GM23338 (cell line): Measurements from ENCODE around the gene IMMP2L. TPM values are rescaled to one million over a fixed set of nuclear protein-coding genes. Genes with fewer than 3 reads are reported as not detected.

Experiments
- ATAC-seq: fragments of 200-7000 bp; cut with Tn5 transposase; 3 replicates; pipeline ENCODE4 v1.9.1; 2020
- DNase-seq: peaks from one replicate; pipeline ENCODE4 v3.0.0-alpha.2; 2015; ENCODE audit warnings: low spot score
- H2AFZ ChIP-seq: fragments of 200-600 bp; sonication (generic); 2 replicates; pipeline ENCODE4 v1.8.0; 2016; ENCODE audit warnings: antibody characterized with exemption, mild to moderate bottlenecking, moderate library complexity
- H3F3A ChIP-seq: fragments of 200-600 bp; sonication (generic); replicated peaks from 2 replicates; pipeline ENCODE4 v1.8.0; 2017; ENCODE audit warnings: antibody characterized with exemption, mixed run types, low read depth
- H3K27ac ChIP-seq: fragments of 200-600 bp; sonication (generic); 2 replicates; pipeline ENCODE4 v1.6.1; 2016; ENCODE audit warnings: low read depth
- H3K27me3 ChIP-seq: fragments of 200-600 bp; sonication (generic); 2 replicates; pipeline ENCODE4 v1.8.0; 2016; ENCODE audit warnings: mild to moderate bottlenecking, mixed run types, moderate library complexity; ENCODE audit not compliant: insufficient read depth
- H3K36me3 ChIP-seq: fragments of 200-600 bp; sonication (generic); 2 replicates; pipeline ENCODE4 v1.8.0; 2016; ENCODE audit warnings: mild to moderate bottlenecking; ENCODE audit not compliant: insufficient read depth
- H3K4me1 ChIP-seq: fragments of 200-600 bp; sonication (generic); 2 replicates; pipeline ENCODE4 v1.8.0; 2016; ENCODE audit warnings: mild to moderate bottlenecking, moderate library complexity; ENCODE audit not compliant: insufficient read depth
- H3K4me2 ChIP-seq: fragments of 200-600 bp; sonication (generic); 2 replicates; pipeline ENCODE4 v1.7.1; 2017; ENCODE audit warnings: mixed run types
- H3K4me3 ChIP-seq: fragments of 200-600 bp; sonication (generic); 2 replicates; pipeline ENCODE4 v1.6.1; 2016; ENCODE audit warnings: mixed run types
- H3K79me2 ChIP-seq: fragments of 200-600 bp; sonication (generic); replicated peaks from 2 replicates; pipeline ENCODE4 v1.8.0; 2017; ENCODE audit warnings: mild to moderate bottlenecking; ENCODE audit not compliant: insufficient read depth
- H3K9me2 ChIP-seq: fragments of 200-600 bp; sonication (generic); 2 replicates; pipeline ENCODE4 v1.8.0; 2017; ENCODE audit not compliant: insufficient read depth
- H4K20me1 ChIP-seq: fragments of 200-600 bp; sonication (generic); replicated peaks from 2 replicates; pipeline ENCODE4 v1.8.0; 2017; ENCODE audit warnings: mild to moderate bottlenecking; ENCODE audit not compliant: insufficient read depth
- H3K27ac Mint-ChIP-seq: 2 replicates; pipeline ENCODE4 v1.8.0; 2020; ENCODE audit warnings: inconsistent platforms, mild to moderate bottlenecking, moderate library complexity, mixed read lengths
- H3K27me3 Mint-ChIP-seq: 3 replicates; pipeline ENCODE4 v1.8.0; 2022; ENCODE audit warnings: low read depth, mild to moderate bottlenecking, moderate library complexity, mixed read lengths, inconsistent platforms; ENCODE audit not compliant: insufficient read depth, poor library complexity
- H3K36me3 Mint-ChIP-seq: 3 replicates; pipeline ENCODE4 v1.8.0; 2021; ENCODE audit warnings: low read depth, mild to moderate bottlenecking, inconsistent platforms, moderate library complexity, mixed read lengths
- H3K4me1 Mint-ChIP-seq: 3 replicates; pipeline ENCODE4 v1.8.0; 2020; ENCODE audit warnings: mild to moderate bottlenecking, inconsistent platforms, mixed read lengths
- H3K4me3 Mint-ChIP-seq: 3 replicates; pipeline ENCODE4 v1.8.0; 2021; ENCODE audit warnings: moderate library complexity, mild to moderate bottlenecking, inconsistent platforms, mixed read lengths
- H3K9me3 Mint-ChIP-seq: 3 replicates; pipeline ENCODE4 v1.8.0; 2020; ENCODE audit warnings: moderate library complexity, mild to moderate bottlenecking, inconsistent platforms, mixed read lengths
- CREB1 ChIP-seq: fragments of 250-450 bp; sonication (Bioruptor Pico); IDR thresholded peaks from 2 replicates; pipeline ENCODE4 v1.5.0; 2020; ENCODE audit warnings: low read depth, mild to moderate bottlenecking, moderate library complexity
- CTCF ChIP-seq, 2 experiments: fragments of 200-600 bp in 1 of 2; sonication (generic) in 1 of 2; conservative IDR thresholded peaks; 2 replicates each; pipeline versions ENCODE4 v1.5.1 to v1.6.1; 2016 to 2017; ENCODE audit warnings: antibody characterized with exemption in 2 of 2, low read depth in 2 of 2, mild to moderate bottlenecking in 2 of 2, moderate library complexity in 1 of 2
- ETS1 ChIP-seq: IDR thresholded peaks from 2 replicates; pipeline ENCODE4 v1.6.1; 2016; ENCODE audit warnings: antibody characterized with exemption
- EZH2phosphoT487 ChIP-seq: fragments of 200-600 bp; sonication (generic); IDR thresholded peaks from one replicate; pipeline ENCODE4 v1.8.1; 2018; ENCODE audit warnings: antibody characterized with exemption; ENCODE audit not compliant: unreplicated experiment
- JUNB ChIP-seq: IDR thresholded peaks from one replicate; pipeline ENCODE4 v1.6.1; 2016; ENCODE audit warnings: antibody characterized with exemption; ENCODE audit not compliant: unreplicated experiment
- NANOG ChIP-seq: IDR thresholded peaks from 2 replicates; pipeline ENCODE4 v1.6.1; 2016; ENCODE audit warnings: antibody characterized with exemption, borderline replicate concordance
- POLR2AphosphoS5 ChIP-seq: IDR thresholded peaks from 2 replicates; pipeline ENCODE4 v1.6.1; 2016; ENCODE audit warnings: antibody characterized with exemption, low read depth
- REST ChIP-seq: IDR thresholded peaks from one replicate; pipeline ENCODE4 v1.6.1; 2018; ENCODE audit warnings: antibody characterized with exemption; ENCODE audit not compliant: unreplicated experiment
- STAT1 ChIP-seq: IDR thresholded peaks from one replicate; pipeline ENCODE4 v1.6.1; 2016; ENCODE audit warnings: antibody characterized with exemption; ENCODE audit not compliant: unreplicated experiment
- ZNF114 ChIP-seq: fragments of 250-450 bp; sonication (Bioruptor Pico); IDR thresholded peaks from 2 replicates; pipeline ENCODE4 v1.5.0; 2020; ENCODE audit warnings: mild to moderate bottlenecking, moderate library complexity
- ZNF331 ChIP-seq: fragments of 250-450 bp; sonication (Bioruptor Pico); IDR thresholded peaks from 2 replicates; pipeline ENCODE4 v1.5.0; 2020; ENCODE audit warnings: low read depth, mild to moderate bottlenecking, moderate library complexity
- ZNF462 ChIP-seq: fragments of 250-450 bp; sonication (Bioruptor Pico); IDR thresholded peaks from 2 replicates; pipeline ENCODE4 v1.5.0; 2020; ENCODE audit warnings: mild to moderate bottlenecking, moderate library complexity
- polyA plus RNA-seq: library from polyadenylated mRNA; unstranded; fragments of >200 nt; fragmentation: Nextera tagmentation; extraction: Ambion mirVana; gene quantifications from 2 replicates; pipeline ENCODE4 v1.2.1, GENCODE V29; 2016
- total RNA-seq: library from RNA; depleted of rRNA; stranded (reverse); fragments of >200 nt; shearing (Covaris generic); gene quantifications from 2 replicates; pipeline ENCODE4 v1.2.3, GENCODE V29; 2014

The IMMP2L gene
- total and polyA plus RNA-seq, 2 experiments from 2014 or later, result 7.3 to 14.0 TPM

- TF ChIP-seq NANOG (no peak), ETS1 (no peak), JUNB (no peak)
Measured at GRCh38 chr7:110854166-110854565, 708.1 kb downstream of the IMMP2L start (continued).

GRCh38 chr7:110853263-110853662 is 709.0 kb downstream of the IMMP2L start:
- no peaks in the 10 kb centered on the region for H3K9me2 ChIP-seq
- Mint-ChIP-seq H3K27me3 (peaks cover 2% of the 10 kb centered on the region), H3K4me3 (no peak overlapping the region), H3K36me3 (peaks cover 22% of the 10 kb centered on the region), H3K9me3 (peaks cover 23% of the 10 kb centered on the region), H3K27ac (no peak overlapping the region), H3K4me1 (peaks cover 20% of the 10 kb centered on the region)
- H3K36me3 ChIP-seq, result peaks cover 5% of the 10 kb centered on the region; the same call in 1 of the 2 replicates
- no peak overlapping the region for H3K27ac ChIP-seq
- peaks cover 23% of the 10 kb centered on the region; the same call in 1 of the 2 replicates for H3K4me1 ChIP-seq
- H3F3A ChIP-seq, result no peaks in the 10 kb centered on the region
- H3K4me3 ChIP-seq, result no peak overlapping the region
- DNase-seq (no peak), ATAC-seq (no peak)
- no peaks in the 10 kb centered on the region for H3K27me3 ChIP-seq
- no peaks in the 10 kb centered on the region for H3K79me2 ChIP-seq
- H4K20me1 ChIP-seq, result no peaks in the 10 kb centered on the region
- no peak overlapping the region for H2AFZ ChIP-seq
- no peak overlapping the region for H3K4me2 ChIP-seq
- no peak for TF ChIP-seq ETS1
- TF ChIP-seq ZNF114 (CRISPR knock-in tag), result no peak
- TF ChIP-seq STAT1, result no peak
- no peak for TF ChIP-seq ZNF331
- TF ChIP-seq CTCF (conservative IDR thresholded peaks at IDR 0.05; ENCODE audit: low read depth in 2 of 2), result no peak
- TF ChIP-seq EZH2phosphoT487, result no peak
- no peak for TF ChIP-seq POLR2AphosphoS5
- TF ChIP-seq ZNF462 (CRISPR knock-in tag), result no peak
- no peak for TF ChIP-seq NANOG
- TF ChIP-seq JUNB, result no peak
- TF ChIP-seq REST, result no peak
- no peak for TF ChIP-seq CREB1 (CRISPR knock-in tag)
